ENCODE results near the gene RBM4. TPM values are rescaled to one million over a fixed set of nuclear protein-coding genes. Genes with fewer than 3 reads are reported as not detected.

The RBM4 gene
- total and polyA plus RNA-seq, 9 of the 15 experiments (the other 6 are each of a cell fraction or from before 2014, with no cell fraction given): 81.6 to 233 (median 122) TPM

DNA sequence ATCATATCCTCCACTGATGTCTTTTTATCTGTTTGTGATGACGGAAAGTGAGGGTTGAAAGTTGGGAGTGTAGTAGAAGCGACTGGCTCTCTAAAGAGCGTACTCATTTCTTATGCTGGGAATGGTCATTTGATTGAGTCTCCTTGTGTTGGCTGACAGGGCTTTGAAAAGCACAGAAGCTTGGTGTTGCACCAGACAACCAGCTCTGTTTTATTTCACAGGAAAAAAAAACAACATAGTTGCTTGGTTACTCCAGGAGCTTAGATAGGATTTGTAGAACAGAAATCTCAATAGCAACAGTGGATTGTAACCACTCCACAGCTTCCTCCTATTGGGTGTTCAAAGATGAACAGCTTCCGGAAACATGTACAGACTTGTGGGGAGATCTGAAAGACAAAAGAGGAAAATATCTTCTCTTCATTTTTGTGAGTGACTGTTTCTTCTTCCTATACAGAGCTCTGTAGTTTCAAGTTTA, 19.4 kb upstream of the RBM4 start (continued):
- peak; percentile 48; the same call in 1 of the 2 replicates for TF ChIP-seq RBFOX2 (IDR thresholded peaks at IDR 0.05; ENCODE audit: low read depth, low read length)

DNA sequence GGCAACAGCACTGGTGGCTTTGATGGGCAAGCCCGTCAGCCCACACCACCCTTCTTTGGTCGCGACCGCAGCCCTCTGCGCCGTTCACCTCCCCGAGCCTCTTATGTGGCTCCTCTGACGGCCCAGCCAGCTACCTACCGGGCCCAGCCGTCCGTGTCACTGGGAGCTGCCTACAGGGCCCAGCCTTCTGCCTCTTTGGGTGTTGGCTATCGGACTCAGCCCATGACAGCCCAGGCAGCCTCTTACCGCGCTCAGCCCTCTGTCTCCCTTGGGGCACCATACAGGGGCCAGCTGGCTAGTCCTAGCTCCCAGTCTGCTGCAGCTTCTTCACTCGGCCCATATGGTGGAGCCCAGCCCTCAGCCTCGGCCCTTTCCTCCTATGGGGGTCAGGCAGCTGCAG, 14.1 kb upstream of the RBM4 start:
- no peak for FAIRE-seq
- 94% methylated on average over 12 of the region's 16 CpGs for WGBS (ENCODE audit: insufficient coverage, low coverage, missing lambda C conversion rate)
- Histone ChIP-seq H3K27ac (ENCODE audit: extremely low read depth, low read depth, low read length) (no peak overlapping the region), H3K4me3 (no peak overlapping the region), H3K4me2 (ENCODE audit: insufficient read depth, low read length) (no peak overlapping the region), H3K4me1 (replicated peaks in 1 of 2; ENCODE audit: control insufficient read depth in 2 of 2, insufficient read depth in 2 of 2, low read length in 2 of 2) (peaks cover 9 to 20% of the 10 kb centered on the region in 2 experiments), H3K27me3 (ENCODE audit: control insufficient read depth in 2 of 2, insufficient read depth in 2 of 2, low read length in 2 of 2) (no peaks in the 10 kb centered on the region), H3K9ac (ENCODE audit: insufficient read depth in 1 of 2, low read depth in 2 of 2, low read length in 2 of 2) (no peak overlapping the region), H3K79me2 (ENCODE audit: control insufficient read depth, insufficient read depth, low read length) (peaks cover 99% of the 10 kb centered on the region), H3K9me1 (ENCODE audit: control insufficient read depth, insufficient read depth, low read length) (no peaks in the 10 kb centered on the region), H3K36me3 (ENCODE audit: control insufficient read depth, insufficient read depth, low read length) (peaks cover 97% of the 10 kb centered on the region), H2AFZ (ENCODE audit: low read depth, low read length) (no peak overlapping the region), H4K20me1 (replicated peaks; ENCODE audit: control insufficient read depth, insufficient read depth, low read length) (peaks cover 55% of the 10 kb centered on the region), H3K9me3 (replicated peaks; ENCODE audit: control insufficient read depth, insufficient read depth, low read depth, low read length) (no peaks in the 10 kb centered on the region)
- TF ChIP-seq ZNF184 (CRISPR knock-in tag; IDR thresholded peaks at IDR 0.05) (no peak), CBX8 (IDR thresholded peaks at IDR 0.05; ENCODE audit: borderline replicate concordance, extremely low read depth, low read depth, low read length, poor library complexity, severe bottlenecking) (no peak), RBM22 (IDR thresholded peaks at IDR 0.05; ENCODE audit: low read depth, low read length, poor library complexity, severe bottlenecking) (peak; percentile 53), ZNF766 (CRISPR knock-in tag; conservative IDR thresholded peaks at IDR 0.05) (no peak), FIP1L1 (IDR thresholded peaks at IDR 0.05; ENCODE audit: low read depth, low read length, poor library complexity, severe bottlenecking) (no peak), RBFOX2 (IDR thresholded peaks at IDR 0.05; ENCODE audit: low read depth, low read length) (peak; percentile 44), PPARD (CRISPR knock-in tag; IDR thresholded peaks at IDR 0.05) (no peak), PRMT5 (CRISPR knock-in tag; IDR thresholded peaks at IDR 0.05) (no peak), CHD4 (IDR thresholded peaks at IDR 0.05; ENCODE audit: insufficient read depth, insufficient replicate concordance, low read depth, low read length, poor library complexity, severe bottlenecking) (no peak)
- DNase-seq (ENCODE audit: extremely low read depth in 1 of 4, low spot score in 3 of 4): no peak
- intact Hi-C loops (cut with micrococcal nuclease) (no loop called here), in situ Hi-C loops (cut with MboI) (no loop called here)
- CTCF ChIA-PET (ENCODE audit: low intra/inter-chr PET ratio): no interaction called here
- no peak for ATAC-seq
- BruUV-seq (replicated peaks): no TSS peak
- POLR2A ChIA-PET: interaction anchor here (1.2 to 26.4 kb wide), 3 partner anchors 2 to 29 kb away, joined by 4 to 387 read pairs (median 387); partner anchors contain the start of genes RBM14 and RBM4
